IPS-NIHi7 (cell line): ENCODE results near the gene ZNF629.
"Not testable (repeated sequence)": the region's sequence is repeated elsewhere in the genome, so short reads cannot be mapped to it uniquely, and the experiment has no call there.

Source experiments
- DNase-seq: peaks from one replicate; pipeline ENCODE4 v3.0.0; 2012; ENCODE audit warnings: mixed read lengths; ENCODE audit errors: extremely low spot score

The ZNF629 gene

GRCh38 chr16:30786936-30787612, at the start of gene ZNF629:
ZNF629 (minus strand) TSS chr16:30787205; CDS start chr16:30784482, 2,723 bp downstream.
- peak; percentile 90 for DNase-seq

GRCh38 chr16:30834130-30834740, 47.2 kb upstream of the ZNF629 start:
- DNase-seq: no peak

GRCh38 chr16:30830072-30830417, 43.0 kb upstream of the ZNF629 start:
- DNase-seq: no peak

- DNase-seq: no peak
These were observed 42.4 kb upstream of the ZNF629 start for GRCh38 chr16:30829130-30830071.

DNA sequence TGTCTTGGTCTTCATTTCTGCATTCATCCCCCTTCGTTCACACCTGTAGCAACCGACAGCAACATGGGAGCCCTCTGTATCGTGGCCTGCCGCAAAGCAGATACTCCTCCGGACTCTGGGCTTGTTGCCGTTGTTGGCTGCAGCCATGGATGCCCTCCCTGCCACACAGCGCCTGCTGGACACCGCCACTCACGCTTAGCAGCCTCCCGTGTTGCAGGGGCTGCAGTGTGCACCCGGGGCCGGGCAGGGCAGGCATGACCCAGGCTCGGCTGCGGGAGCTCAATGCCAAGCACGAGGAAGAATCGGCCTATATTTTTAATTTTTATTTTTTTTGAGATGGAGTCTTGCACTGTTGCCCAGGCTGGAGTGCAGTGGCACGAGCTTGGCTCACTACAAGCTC, 34.9 kb upstream of the ZNF629 start:
- no peak for DNase-seq

GRCh38 chr16:30821441-30821840, 34.4 kb upstream of the ZNF629 start:
- DNase-seq: not testable (repeated sequence)

- DNase-seq: no peak
These were observed 34.0 kb upstream of the ZNF629 start for GRCh38 chr16:30820952-30821421.

DNA sequence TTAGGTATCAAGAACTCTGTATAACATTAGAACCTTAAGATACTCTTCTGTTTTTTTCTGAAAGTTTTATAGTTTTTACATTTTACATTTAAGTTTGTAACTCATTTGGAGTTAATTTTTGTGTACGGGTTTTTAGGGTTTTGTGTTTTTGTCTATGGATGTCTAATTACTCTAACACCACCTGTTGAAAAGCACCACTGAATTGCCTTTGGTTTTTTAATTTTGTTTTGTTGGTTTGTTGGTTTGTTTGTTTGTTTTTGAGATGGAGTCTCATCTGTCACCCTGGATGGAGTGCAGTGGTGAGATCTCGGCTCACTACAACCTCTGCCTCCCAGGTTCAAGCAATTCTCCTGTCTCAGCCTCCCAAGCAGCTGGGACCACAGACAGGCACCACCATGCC, 29.8 kb upstream of the ZNF629 start:
- no peak for DNase-seq

- DNase-seq: no peak
These were observed 26.8 kb upstream of the ZNF629 start for GRCh38 chr16:30813821-30814189.

- not testable (repeated sequence) for DNase-seq
These were observed 22.7 kb upstream of the ZNF629 start for GRCh38 chr16:30809675-30810074.

DNA sequence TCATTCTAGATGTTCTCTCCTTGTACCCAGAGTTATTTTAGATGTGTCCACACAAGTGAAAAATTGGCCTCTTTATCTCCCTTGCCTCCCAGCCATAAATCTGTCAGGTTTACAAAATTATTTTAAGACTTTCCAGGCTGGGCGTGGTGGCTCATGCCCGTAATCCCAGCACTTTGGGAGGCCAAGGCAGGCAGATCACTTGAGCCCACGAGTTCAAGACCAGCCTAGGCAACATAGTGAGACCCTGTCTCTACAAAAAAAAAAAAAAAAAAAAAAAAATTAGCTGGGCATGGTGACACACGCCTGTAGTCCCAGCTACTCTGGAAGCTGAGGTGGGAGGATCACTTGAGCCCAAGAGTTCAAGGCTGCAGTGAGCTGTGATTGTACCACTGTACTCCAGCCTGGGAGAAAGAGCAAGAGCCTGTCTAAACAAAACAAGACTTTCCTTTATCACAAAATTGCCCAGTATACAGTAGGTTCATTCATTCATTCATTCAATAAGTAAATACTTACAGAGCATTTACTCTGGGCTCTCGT, 22.0 kb upstream of the ZNF629 start:
- not testable (repeated sequence) for DNase-seq

DNA sequence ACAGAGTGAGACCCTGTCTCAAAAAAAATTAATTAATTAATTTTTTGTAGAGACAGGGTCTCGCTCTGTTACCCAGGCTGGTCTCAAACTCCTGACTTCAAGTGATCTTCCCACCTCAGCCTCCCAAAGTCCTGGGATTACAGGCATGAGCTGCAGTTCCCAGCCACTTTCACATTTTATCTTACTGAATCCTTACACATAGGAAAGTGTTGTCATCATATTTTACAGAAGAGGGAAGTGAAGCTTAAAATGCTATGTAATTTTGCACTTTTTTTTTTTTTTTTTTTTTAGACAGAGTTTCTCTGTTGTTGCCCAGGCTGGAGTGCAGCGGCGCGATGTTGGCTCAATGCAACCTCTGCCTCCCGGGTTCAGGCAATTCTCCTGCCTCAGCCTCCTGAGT, 21.1 kb upstream of the ZNF629 start:
- no peak for DNase-seq

GRCh38 chr16:30805370-30806169, 18.6 kb upstream of the ZNF629 start:
- peak; percentile 89 for DNase-seq

DNA sequence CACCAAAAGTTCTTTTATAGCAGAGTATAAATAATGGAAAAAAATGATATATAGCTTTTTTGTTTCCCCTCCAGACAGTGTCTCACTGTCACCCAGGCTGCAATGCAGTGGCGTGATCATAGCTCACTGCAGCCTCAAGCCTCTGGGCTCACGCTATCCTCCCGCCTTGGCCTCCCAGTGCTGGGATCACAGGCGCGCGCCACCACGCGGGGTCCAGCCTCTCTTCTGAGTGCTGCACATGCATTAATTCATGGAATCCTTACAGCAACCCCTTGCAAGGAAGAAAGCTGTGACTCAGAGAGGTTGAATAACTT, 18.0 kb upstream of the ZNF629 start:
- DNase-seq: no peak

- no peak for DNase-seq
These were observed 15.9 kb upstream of the ZNF629 start for GRCh38 chr16:30802936-30803335.

GRCh38 chr16:30797670-30798309, 10.8 kb upstream of the ZNF629 start:
- no peak for DNase-seq

DNA sequence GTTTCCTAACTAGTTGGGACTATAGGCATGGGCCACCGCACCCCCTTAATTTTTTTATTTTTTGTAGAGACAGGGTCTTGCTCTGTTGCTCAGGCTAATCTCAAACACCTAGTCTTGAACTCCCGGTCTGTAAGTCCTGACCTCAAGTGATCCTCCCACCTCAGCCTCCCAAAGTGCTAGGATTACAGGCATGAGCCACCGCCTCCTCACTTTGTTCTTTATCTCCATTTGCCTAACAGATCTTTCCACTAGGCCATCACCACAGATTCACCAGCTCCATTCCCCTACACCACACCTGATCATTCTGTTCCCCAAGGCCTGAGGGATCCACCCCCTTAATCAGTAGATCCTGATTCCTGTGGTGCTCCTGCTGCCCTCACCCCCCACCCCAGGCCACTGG, 7.6 kb upstream of the ZNF629 start:
- DNase-seq: no peak

GRCh38 chr16:30793508-30794069, 6.6 kb upstream of the ZNF629 start:
- no peak for DNase-seq

DNA sequence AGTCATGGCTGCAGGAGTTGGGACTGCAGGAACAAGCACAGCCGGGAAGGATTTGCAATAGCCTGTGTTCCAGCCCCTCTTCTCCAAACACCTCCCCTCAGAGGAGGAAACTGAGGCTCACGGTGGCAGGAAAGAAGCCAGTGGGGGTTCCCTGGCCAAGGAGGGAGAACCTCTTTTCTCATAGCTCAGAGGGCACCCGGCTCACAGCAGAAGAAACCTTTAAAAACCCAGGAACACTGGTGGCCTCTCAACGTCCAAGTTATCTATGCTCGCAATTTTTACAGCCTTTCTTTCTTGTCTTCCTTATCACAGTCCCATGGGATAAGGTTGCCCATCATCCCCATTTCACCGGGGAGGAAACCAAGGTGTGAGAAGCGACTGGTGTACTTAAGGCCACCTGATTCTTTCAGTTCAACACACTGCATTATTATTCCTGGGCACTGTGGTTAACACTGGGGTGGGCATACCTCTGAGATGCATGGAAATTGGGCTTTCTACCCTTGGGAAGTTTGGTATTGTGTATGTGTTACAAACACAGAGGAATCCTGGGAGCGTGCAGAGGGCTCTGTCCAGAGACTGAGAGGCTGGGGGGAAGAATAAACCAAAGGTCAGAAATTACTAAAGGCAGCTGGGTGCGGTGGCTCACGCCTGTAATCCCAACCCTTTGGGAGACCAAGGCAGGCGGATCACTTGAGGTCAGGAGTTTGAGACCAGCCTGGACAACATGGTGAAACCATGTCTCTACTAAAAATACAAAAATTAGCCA, 791 bp upstream of the ZNF629 start:
- no peak for DNase-seq
